IMR-90 (cell line): ENCODE results near the gene SRCIN1. TPM values are rescaled to one million over a fixed set of nuclear protein-coding genes. Genes with fewer than 3 reads are reported as not detected.

Source experiments
- ATAC-seq: fragments of 200-7000 bp; cut with Tn5 transposase; 2 replicates; pipeline ENCODE4 v1.9.1; 2020; ENCODE audit warnings: low read depth, mild to moderate bottlenecking, moderate library complexity
- BruUV-seq: library from RNA; stranded (reverse); fragments of 400-500 nt; replicated peaks from 2 replicates; lab custom pipeline; 2021; lab: Mats Ljungman, UMichigan
- CTCF ChIA-PET: fragments of 300-600 bp; formaldehyde crosslinking; extraction: SDS; loops from one replicate; lab custom pipeline; 2021; ENCODE audit warnings: antibody characterized with exemption; lab: Yijun Ruan, JAX
- POLR2A ChIA-PET: fragments of 300-600 bp; sonication (Branson Sonifier 250); formaldehyde crosslinking; loops from one replicate; lab custom pipeline; 2022; ENCODE audit warnings: antibody characterized with exemption; ENCODE audit not compliant: unreplicated experiment; lab: Charles Lee
- DNase-seq: peaks from one replicate; pipeline ENCODE4 v3.0.0; 2013
- H2AFZ ChIP-seq: replicated peaks from 2 replicates; pipeline ENCODE3; 2013; ENCODE audit warnings: low read length, mild to moderate bottlenecking; ENCODE audit not compliant: poor library complexity
- H2AK5ac ChIP-seq: 2 replicates; pipeline ENCODE4 v1.6.1; 2013; ENCODE audit warnings: low read depth, low read length, inconsistent platforms
- H2AK9ac ChIP-seq: replicated peaks from 2 replicates; pipeline ENCODE3; 2013; ENCODE audit warnings: mild to moderate bottlenecking, low read depth, low read length, moderate library complexity; ENCODE audit not compliant: poor library complexity
- H2BK120ac ChIP-seq: 2 replicates; pipeline ENCODE4 v1.6.1; 2013; ENCODE audit warnings: low read depth, low read length, inconsistent platforms
- H2BK15ac ChIP-seq: 3 replicates; pipeline ENCODE4 v1.6.1; 2013; ENCODE audit warnings: low read depth, low read length, inconsistent platforms
- H2BK20ac ChIP-seq: 2 replicates; pipeline ENCODE4 v1.6.1; 2013; ENCODE audit warnings: low read depth, mild to moderate bottlenecking, inconsistent platforms, low read length, moderate library complexity
- H2BK5ac ChIP-seq: 2 replicates; pipeline ENCODE4 v1.6.1; 2013; ENCODE audit warnings: mild to moderate bottlenecking, low read depth, low read length, inconsistent platforms; ENCODE audit not compliant: poor library complexity, severe bottlenecking
- H3K14ac ChIP-seq: replicated peaks from 2 replicates; pipeline ENCODE4 v1.6.1; 2013; ENCODE audit warnings: low read depth, low read length, inconsistent platforms
- H3K18ac ChIP-seq: 2 replicates; pipeline ENCODE4 v1.6.1; 2013; ENCODE audit warnings: low read depth, low read length, control low read depth
- H3K23ac ChIP-seq: 2 replicates; pipeline ENCODE4 v1.6.1; 2013; ENCODE audit warnings: low read depth, low read length, inconsistent platforms
- H3K27ac ChIP-seq: 2 replicates; pipeline ENCODE4 v1.5.1; 2013; ENCODE audit warnings: mild to moderate bottlenecking, control low read depth, low read length; ENCODE audit not compliant: insufficient read depth
- H3K27me3 ChIP-seq: 2 replicates; pipeline ENCODE4 v1.6.1; 2013; ENCODE audit warnings: low read length; ENCODE audit not compliant: control insufficient read depth, insufficient read depth
- H3K36me3 ChIP-seq: 2 replicates; pipeline ENCODE4 v1.6.1; 2013; ENCODE audit warnings: low read length, mixed read lengths; ENCODE audit not compliant: control insufficient read depth, insufficient read depth
- H3K4ac ChIP-seq: 2 replicates; pipeline ENCODE4 v1.6.1; 2013; ENCODE audit warnings: low read depth, low read length, inconsistent platforms
- H3K4me1 ChIP-seq: 2 replicates; pipeline ENCODE4 v1.6.1; 2013; ENCODE audit warnings: low read length, mixed read lengths; ENCODE audit not compliant: control insufficient read depth, insufficient read depth
- H3K4me2 ChIP-seq: 2 replicates; pipeline ENCODE4 v1.6.1; 2013; ENCODE audit warnings: low read depth, mild to moderate bottlenecking, control low read depth, low read length, moderate library complexity
- H3K4me3 ChIP-seq: 2 replicates; pipeline ENCODE4 v1.5.1; 2013; ENCODE audit warnings: low read depth, mild to moderate bottlenecking, control low read depth, low read length, moderate library complexity; ENCODE audit not compliant: insufficient read depth
- H3K56ac ChIP-seq: 2 replicates; pipeline ENCODE4 v1.6.1; 2013; ENCODE audit warnings: low read length, inconsistent platforms; ENCODE audit not compliant: insufficient read depth; ENCODE audit errors: extremely low read depth
- H3K79me1 ChIP-seq, 2 experiments: 2 replicates each; pipeline ENCODE4 v1.6.1; 2013; ENCODE audit warnings: low read length in 2 of 2, inconsistent platforms in 1 of 2, low read depth in 1 of 2
- H3K9ac ChIP-seq: 2 replicates; pipeline ENCODE4 v1.6.1; 2013; ENCODE audit warnings: low read depth, low read length, control low read depth
- H3K9me1 ChIP-seq: 2 replicates; pipeline ENCODE4 v1.6.1; 2013; ENCODE audit warnings: low read length, inconsistent platforms; ENCODE audit not compliant: insufficient read depth
- H3K9me3 ChIP-seq: 2 replicates; pipeline ENCODE4 v1.6.1; 2013; ENCODE audit warnings: low read length; ENCODE audit not compliant: control insufficient read depth, insufficient read depth
- H4K20me1 ChIP-seq: 2 replicates; pipeline ENCODE4 v1.6.1; 2013; ENCODE audit warnings: low read length, inconsistent platforms; ENCODE audit not compliant: insufficient read depth
- H4K5ac ChIP-seq: 2 replicates; pipeline ENCODE4 v1.6.1; 2013; ENCODE audit warnings: mild to moderate bottlenecking, low read depth, low read length, control low read depth
- H4K8ac ChIP-seq, 2 experiments: 2 replicates each; pipeline ENCODE4 v1.6.1; 2013; ENCODE audit warnings: low read depth in 2 of 2, low read length in 2 of 2, control low read depth in 1 of 2, inconsistent platforms in 1 of 2
- H4K91ac ChIP-seq: 2 replicates; pipeline ENCODE4 v1.6.1; 2013; ENCODE audit warnings: low read depth, low read length, inconsistent platforms; ENCODE audit not compliant: insufficient read depth
- CEBPB ChIP-seq: IDR thresholded peaks from 2 replicates; pipeline ENCODE4 v1.6.1; 2012; ENCODE audit warnings: low read depth, low read length, improper control_type of control experiment
- CTCF ChIP-seq: conservative IDR thresholded peaks from 2 replicates; pipeline ENCODE4 v1.5.1; 2012; ENCODE audit warnings: mild to moderate bottlenecking, low read depth, low read length, improper control_type of control experiment
- ELK1 ChIP-seq: fragments of 150-350 bp; IDR thresholded peaks from 2 replicates; pipeline ENCODE4 v1.6.1; 2016; ENCODE audit warnings: low read depth, mild to moderate bottlenecking, low read length, moderate library complexity, borderline replicate concordance
- MXI1 ChIP-seq: IDR thresholded peaks from 2 replicates; pipeline ENCODE4 v1.6.1; 2012; ENCODE audit warnings: low read depth, mild to moderate bottlenecking, low read length, moderate library complexity, borderline replicate concordance
- NFE2L2 ChIP-seq: fragments of 150-350 bp; IDR thresholded peaks from 2 replicates; pipeline ENCODE4 v1.6.1; 2016; ENCODE audit warnings: low read depth, mild to moderate bottlenecking, low read length
- SMC3 ChIP-seq: fragments of 150-350 bp; IDR thresholded peaks from 2 replicates; pipeline ENCODE4 v1.6.1; 2016; ENCODE audit warnings: low read depth, mild to moderate bottlenecking, antibody characterized with exemption, low read length, moderate library complexity
- WGBS, 2 experiments: methylation state at CpG; one replicate each; pipeline versions ENCODE4 v1.1.5 to v1.1.7; 2013; ENCODE audit warnings: missing lambda C conversion rate in 2 of 2; ENCODE audit not compliant: insufficient read length in 1 of 2; ENCODE audit errors: extremely low coverage in 2 of 2; 5-methylcytosine and 5-hydroxymethylcytosine counted together
- dilution Hi-C: fragments of 300-500 bp; cut with HindIII; formaldehyde crosslinking; loops from one replicate; pipeline ENCODE4 v1.14.3; 2018; ENCODE audit warnings: low sequenced_read_pairs; ENCODE audit not compliant: unreplicated experiment
- in situ Hi-C: fragments of 300-500 bp; cut with MboI; formaldehyde crosslinking; loops from 3 replicates; pipeline ENCODE4 v1.14.3; 2019; ENCODE audit warnings: low sequenced_read_pairs, inconsistent platforms, mixed read lengths
- intact Hi-C: fragments of 100-400 bp; cut with micrococcal nuclease; formaldehyde crosslinking; loops from 2 replicates; pipeline ENCODE4 v1.10.0; 2022
- polyA plus RNA-seq, 3 experiments: library from polyadenylated mRNA; depleted of rRNA; stranded (reverse); fragments of >200 nt; gene quantifications; 2 replicates each; pipeline ENCODE4 v1.2.3, GENCODE V29; 2012; ENCODE audit warnings: low replicate concordance in 1 of 3
- total RNA-seq: library from RNA; depleted of rRNA; stranded (reverse); fragments of >200 nt; gene quantifications from 2 replicates; pipeline ENCODE4 v1.2.3, GENCODE V29; 2012

SRCIN1 gene
- total and polyA plus RNA-seq, 2 of the 4 experiments (the other 2 are of a cell fraction), result not detected

DNA sequence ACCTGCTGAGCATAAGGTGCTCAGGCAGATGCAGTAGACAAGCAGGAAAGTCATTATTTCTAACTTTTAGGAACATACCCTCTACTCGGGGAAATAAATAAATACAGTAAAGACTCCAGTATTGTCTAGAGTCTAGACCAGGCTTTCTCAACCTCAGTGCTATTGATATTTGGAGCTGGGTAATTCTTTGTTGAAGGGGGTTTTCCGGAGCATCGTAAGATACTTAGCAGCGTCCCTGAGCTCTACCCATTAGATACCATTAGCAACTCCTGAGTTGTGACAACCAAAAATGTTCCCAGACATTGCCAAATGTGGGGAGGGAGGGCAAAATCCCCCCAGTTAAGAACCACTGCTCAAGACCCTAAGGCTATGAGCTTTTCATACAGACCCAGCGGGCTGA lies 47.9 kb upstream of the SRCIN1 start:
- Histone ChIP-seq H2AK5ac (no peak overlapping the region), H3K9me1 (no peaks in the 10 kb centered on the region), H3K4me3 (no peak overlapping the region), H2AK9ac (no peak overlapping the region), H3K4ac (no peak overlapping the region), H3K56ac (no peak overlapping the region), H3K23ac (no peak overlapping the region), H2AFZ (no peak overlapping the region), H3K4me1 (no peaks in the 10 kb centered on the region), H3K14ac (no peak overlapping the region), H3K9ac (no peak overlapping the region), H2BK20ac (no peak overlapping the region), H4K20me1 (no peaks in the 10 kb centered on the region), H2BK15ac (no peak overlapping the region), H3K36me3 (no peaks in the 10 kb centered on the region), H3K4me2 (no peak overlapping the region), H3K18ac (no peak overlapping the region), H3K27ac (no peak overlapping the region), H4K91ac (no peak overlapping the region), H3K9me3 (no peaks in the 10 kb centered on the region), H3K27me3 (peaks cover 53% of the 10 kb centered on the region), H3K79me1 (no peaks in the 10 kb centered on the region), H4K8ac (no peak overlapping the region), H2BK120ac (no peak overlapping the region), H2BK5ac (no peak overlapping the region), H4K5ac (no peak overlapping the region)
- in situ Hi-C loops, result no loop called here
- ChIA-PET POLR2A (no interaction called here), CTCF (interaction anchor here (1.5 to 2.1 kb wide), 2 partner anchors 9 to 14 kb away, joined by 5 read pairs; no protein-coding TSS in a partner anchor)
- no peak for DNase-seq
- BruUV-seq, result no TSS peak
- TF ChIP-seq CTCF (no peak), SMC3 (no peak), CEBPB (no peak), ELK1 (no peak), NFE2L2 (no peak), MXI1 (no peak)
- no CpG with 5 or more reads among the region's 5 CpGs for WGBS, 2 experiments
- no peak for ATAC-seq
- dilution Hi-C loops, result no loop called here
- intact Hi-C loops, result no loop called here
